CD4-positive, CD25-positive, alpha-beta regulatory T cell (primary cell): ENCODE results near the gene GMFB. TPM values are rescaled to one million over a fixed set of nuclear protein-coding genes. Genes with fewer than 3 reads are reported as not detected.
"Not testable (repeated sequence)": the region's sequence is repeated elsewhere in the genome, so short reads cannot be mapped to it uniquely, and the experiment has no call there.

ENCODE experiments used
- ATAC-seq, 2 donors: fragments of 150-1000 bp; cut with Tn5 transposase; one replicate each; pipeline ENCODE4 v1.10.0; 2021; ENCODE audit warnings: low read depth in 2 of 2, moderate number of reproducible peaks in 2 of 2, moderate library complexity in 1 of 2
- DNase-seq, 3 donors: peaks; one replicate each; pipeline versions ENCODE4 v3.0.0 to v3.0.0-alpha.2; 2012 to 2022; ENCODE audit warnings: mixed read lengths in 1 of 3
- H3K27ac ChIP-seq: one replicate; pipeline ENCODE4 v1.7.0; 2013; ENCODE audit warnings: mild to moderate bottlenecking, low read length; ENCODE audit not compliant: insufficient read depth, poor library complexity, severe bottlenecking
- H3K27me3 ChIP-seq: one replicate; pipeline ENCODE4 v1.7.0; 2013; ENCODE audit warnings: low read length; ENCODE audit not compliant: control insufficient read depth, insufficient read depth
- H3K36me3 ChIP-seq: one replicate; pipeline ENCODE4 v1.7.0; 2013; ENCODE audit warnings: mild to moderate bottlenecking, low read length, moderate library complexity; ENCODE audit not compliant: control insufficient read depth, insufficient read depth
- H3K4me1 ChIP-seq: 2 replicates; pipeline ENCODE4 v1.7.0; 2013; ENCODE audit warnings: mild to moderate bottlenecking, low read length; ENCODE audit not compliant: insufficient read depth, control insufficient read depth, poor library complexity, severe bottlenecking
- H3K4me3 ChIP-seq: one replicate; pipeline ENCODE4 v1.7.0; 2013; ENCODE audit warnings: low read depth, mild to moderate bottlenecking, low read length, moderate library complexity
- H3K9me3 ChIP-seq, 2 experiments: 1 replicate in 1 of 2; 2 replicates in 1 of 2; pipeline ENCODE4 v1.7.0; 2013; ENCODE audit warnings: low read length in 2 of 2, mild to moderate bottlenecking in 1 of 2, moderate library complexity in 1 of 2; ENCODE audit not compliant: control insufficient read depth in 2 of 2
- H3K27ac Mint-ChIP-seq, 3 donors: one replicate each; pipeline ENCODE4 v1.8.0; 2020 to 2022; ENCODE audit warnings: mild to moderate bottlenecking in 3 of 3, mixed read lengths in 3 of 3, moderate library complexity in 2 of 3
- H3K27me3 Mint-ChIP-seq: one replicate; pipeline ENCODE4 v1.8.0; 2022; ENCODE audit warnings: mild to moderate bottlenecking, mixed read lengths
- H3K36me3 Mint-ChIP-seq: one replicate; pipeline ENCODE4 v1.8.0; 2020; ENCODE audit warnings: mixed read lengths
- H3K4me1 Mint-ChIP-seq, 4 donors: one replicate each; pipeline ENCODE4 v1.8.0; 2020 to 2022; ENCODE audit warnings: mixed read lengths in 4 of 4, mild to moderate bottlenecking in 1 of 4
- H3K4me3 Mint-ChIP-seq, 4 donors: one replicate each; pipeline ENCODE4 v1.8.0; 2020 to 2022; ENCODE audit warnings: mild to moderate bottlenecking in 4 of 4, mixed read lengths in 4 of 4, moderate library complexity in 3 of 4
- H3K9me3 Mint-ChIP-seq, 7 donors: one replicate each; pipeline ENCODE4 v1.8.0; 2020 to 2022; ENCODE audit warnings: mixed read lengths in 7 of 7, mild to moderate bottlenecking in 3 of 7, moderate library complexity in 2 of 7
- polyA plus RNA-seq, 4 donors: library from polyadenylated mRNA; unstranded; fragments of 300-500 nt; fragmentation: Illumina TruSeq; gene quantifications; one replicate each; pipeline ENCODE4 v1.2.3, GENCODE V29; 2021
- total RNA-seq: library from RNA; stranded (reverse); gene quantifications from one replicate; pipeline ENCODE4 v1.2.3, GENCODE V29; 2022

GMFB gene
- total and polyA plus RNA-seq, 5 donors from 2014 or later: 16.3 to 30.7 (median 20.8) TPM

- ATAC-seq (no peak), DNase-seq (no peak)
- H3K4me3 Mint-ChIP-seq: no peak overlapping the region
- no peaks in the 10 kb centered on the region for H3K27me3 ChIP-seq
- no peaks in the 10 kb centered on the region for H3K27me3 Mint-ChIP-seq
- H3K27ac Mint-ChIP-seq: peak overlapping the region in 1 of 3 donors; percentile 20
- H3K9me3 ChIP-seq: peaks cover 6 to 10% of the 10 kb centered on the region in 2 experiments
- H3K36me3 ChIP-seq: peaks cover 11% of the 10 kb centered on the region
- no peaks in the 10 kb centered on the region for H3K4me1 ChIP-seq
- H3K27ac ChIP-seq: no peak overlapping the region
- peaks cover 6 to 13% (median 8%) of the 10 kb centered on the region in 4 donors for H3K4me1 Mint-ChIP-seq
- peaks cover 0 to 8% (median 4%) of the 10 kb centered on the region in 7 donors for H3K9me3 Mint-ChIP-seq
- peaks cover 43% of the 10 kb centered on the region for H3K36me3 Mint-ChIP-seq
- H3K4me3 ChIP-seq: no peak overlapping the region
Observed at GRCh38 chr14:54472315-54472714, 16.5 kb downstream of the GMFB start.

GRCh38 chr14:54471641-54472040 is 17.1 kb downstream of the GMFB start:
- ATAC-seq (no peak), DNase-seq (no peak)
- Histone ChIP-seq H3K27me3 (no peaks in the 10 kb centered on the region), H3K27ac (no peak overlapping the region), H3K4me3 (no peak overlapping the region), H3K4me1 (no peaks in the 10 kb centered on the region), H3K36me3 (peaks cover 7% of the 10 kb centered on the region), H3K9me3 (peaks cover 11 to 17% of the 10 kb centered on the region in 2 experiments)
- H3K9me3 Mint-ChIP-seq: peaks cover 0 to 13% (median 7%) of the 10 kb centered on the region in 7 donors
- H3K27ac Mint-ChIP-seq: peak overlapping the region in 1 of 3 donors; percentile 47
- H3K4me3 Mint-ChIP-seq: no peak overlapping the region
- H3K27me3 Mint-ChIP-seq: no peaks in the 10 kb centered on the region
- H3K4me1 Mint-ChIP-seq: peaks cover 6 to 13% (median 7%) of the 10 kb centered on the region in 4 donors
- H3K36me3 Mint-ChIP-seq: peaks cover 44% of the 10 kb centered on the region

GRCh38 chr14:54470701-54471100 is 18.1 kb downstream of the GMFB start:
- Histone ChIP-seq H3K27ac (no peak overlapping the region), H3K4me1 (no peaks in the 10 kb centered on the region), H3K9me3 (peaks cover 11 to 17% of the 10 kb centered on the region in 2 experiments), H3K27me3 (no peaks in the 10 kb centered on the region), H3K4me3 (no peak overlapping the region), H3K36me3 (peaks cover 7% of the 10 kb centered on the region)
- Mint-ChIP-seq H3K4me1 (peaks cover 3 to 7% (median 5%) of the 10 kb centered on the region in 4 donors), H3K4me3 (no peak overlapping the region), H3K27me3 (no peaks in the 10 kb centered on the region), H3K9me3 (peaks cover 2 to 13% (median 7%) of the 10 kb centered on the region in 7 donors), H3K36me3 (peaks cover 43% of the 10 kb centered on the region), H3K27ac (peak overlapping the region in 2 of 3 donors; percentile 2 to 38)
- no peak for ATAC-seq
- DNase-seq: no peak

- H3K9me3 Mint-ChIP-seq: peaks cover 2 to 13% (median 7%) of the 10 kb centered on the region in 7 donors
- no peak overlapping the region for H3K4me3 ChIP-seq
- no peaks in the 10 kb centered on the region for H3K4me1 ChIP-seq
- H3K4me1 Mint-ChIP-seq: peaks cover 0 to 3% (median 1%) of the 10 kb centered on the region in 4 donors
- H3K27ac Mint-ChIP-seq: no peak overlapping the region
- no peak overlapping the region for H3K27ac ChIP-seq
- ATAC-seq: no peak
- no peaks in the 10 kb centered on the region for H3K27me3 ChIP-seq
- H3K9me3 ChIP-seq: peaks cover 11 to 17% of the 10 kb centered on the region in 2 experiments
- no peaks in the 10 kb centered on the region for H3K36me3 ChIP-seq
- H3K4me3 Mint-ChIP-seq: peak overlapping the region in 1 of 4 donors; percentile 38
- peaks cover 34% of the 10 kb centered on the region for H3K36me3 Mint-ChIP-seq
- no peaks in the 10 kb centered on the region for H3K27me3 Mint-ChIP-seq
- no peak for DNase-seq
Observed at GRCh38 chr14:54467280-54467679, 21.5 kb downstream of the GMFB start.

GRCh38 chr14:54465654-54466053 is 23.1 kb downstream of the GMFB start:
- DNase-seq (no peak), ATAC-seq (no peak)
- H3K4me3 ChIP-seq: no peak overlapping the region
- peaks cover 11 to 17% of the 10 kb centered on the region in 2 experiments for H3K9me3 ChIP-seq
- Mint-ChIP-seq H3K4me1 (no peaks in the 10 kb centered on the region), H3K27ac (peak overlapping the region in 1 of 3 donors; percentile 77), H3K27me3 (no peaks in the 10 kb centered on the region), H3K4me3 (no peak overlapping the region), H3K9me3 (peaks cover 2 to 13% (median 7%) of the 10 kb centered on the region in 7 donors), H3K36me3 (peaks cover 25% of the 10 kb centered on the region)
- no peak overlapping the region for H3K27ac ChIP-seq
- no peaks in the 10 kb centered on the region for H3K4me1 ChIP-seq
- H3K27me3 ChIP-seq: no peaks in the 10 kb centered on the region
- no peaks in the 10 kb centered on the region for H3K36me3 ChIP-seq

- no peaks in the 10 kb centered on the region for H3K27me3 Mint-ChIP-seq
- Histone ChIP-seq H3K27ac (no peak overlapping the region), H3K27me3 (no peaks in the 10 kb centered on the region), H3K9me3 (peaks cover 2 to 9% of the 10 kb centered on the region in 2 experiments), H3K4me3 (no peak overlapping the region), H3K4me1 (no peaks in the 10 kb centered on the region), H3K36me3 (no peaks in the 10 kb centered on the region)
- DNase-seq (no peak), ATAC-seq (no peak)
- no peak overlapping the region for H3K4me3 Mint-ChIP-seq
- H3K36me3 Mint-ChIP-seq: peaks cover 3% of the 10 kb centered on the region
- H3K9me3 Mint-ChIP-seq: peaks cover 2 to 8% (median 5%) of the 10 kb centered on the region in 7 donors
- H3K27ac Mint-ChIP-seq: no peak overlapping the region
- peaks cover 0 to 3% (median 0%) of the 10 kb centered on the region in 4 donors for H3K4me1 Mint-ChIP-seq
Observed at GRCh38 chr14:54462048-54462447, 26.7 kb downstream of the GMFB start.

- Mint-ChIP-seq H3K9me3 (peaks cover 0 to 8% (median 2%) of the 10 kb centered on the region in 7 donors), H3K27me3 (no peaks in the 10 kb centered on the region), H3K36me3 (peaks cover 3% of the 10 kb centered on the region), H3K27ac (no peak overlapping the region), H3K4me1 (peaks cover 0 to 3% (median 0%) of the 10 kb centered on the region in 4 donors), H3K4me3 (no peak overlapping the region)
- H3K27me3 ChIP-seq: no peaks in the 10 kb centered on the region
- ATAC-seq (no peak), DNase-seq (no peak)
- peaks cover 0 to 5% of the 10 kb centered on the region in 2 experiments for H3K9me3 ChIP-seq
- no peaks in the 10 kb centered on the region for H3K36me3 ChIP-seq
- no peaks in the 10 kb centered on the region for H3K4me1 ChIP-seq
- no peak overlapping the region for H3K27ac ChIP-seq
- H3K4me3 ChIP-seq: no peak overlapping the region
Observed at GRCh38 chr14:54459106-54459505, 29.7 kb downstream of the GMFB start.

- H3K4me3 Mint-ChIP-seq, H3K9me3 ChIP-seq, ATAC-seq, H3K27me3 ChIP-seq, H3K4me1 ChIP-seq, H3K36me3 Mint-ChIP-seq, H3K36me3 ChIP-seq, H3K27me3 Mint-ChIP-seq, H3K4me3 ChIP-seq, H3K4me1 Mint-ChIP-seq, H3K9me3 Mint-ChIP-seq, H3K27ac ChIP-seq, H3K27ac Mint-ChIP-seq, DNase-seq: not testable (repeated sequence)
Observed at GRCh38 chr14:54458536-54458935, 30.2 kb downstream of the GMFB start.
